GM23338 (cell line): ENCODE measurements around the gene CMTM5. TPM values are rescaled to one million over a fixed set of nuclear protein-coding genes. Genes with fewer than 3 reads are reported as not detected.

ENCODE experiments used
- microRNA counts: library from miRNA; unstranded; fragments of <30 nt; microRNA quantifications from one replicate; lab custom pipeline; 2017
- microRNA-seq: library from miRNA; unstranded; fragments of <30 nt; microRNA quantifications from one replicate; pipeline ENCODE4, GENCODE V29; 2017
- polyA plus RNA-seq: library from polyadenylated mRNA; unstranded; fragments of >200 nt; fragmentation: Nextera tagmentation; extraction: Ambion mirVana; gene quantifications from 2 replicates; pipeline ENCODE4 v1.2.1, GENCODE V29; 2016
- small RNA-seq: library from RNA; depleted of rRNA; stranded (forward); fragments of <200 nt; gene quantifications from one replicate; pipeline ENCODE3, GENCODE V24; 2014; ENCODE audit warnings: low replicate concordance
- total RNA-seq: library from RNA; depleted of rRNA; stranded (reverse); fragments of >200 nt; shearing (Covaris generic); gene quantifications from 2 replicates; pipeline ENCODE4 v1.2.3, GENCODE V29; 2014; rRNA removed

The CMTM5 gene
- total and polyA plus RNA-seq, 2 experiments from 2014 or later = 0.24 TPM; not detected in 1

MicroRNAs within 50 kb of the gene (microRNA counts, 767-probe panel; counts per million panel counts)
- not detected for microRNA hsa-miR-208a (lab: Ali Mortazavi, UCI)
- not detected for microRNA hsa-miR-208b (lab: Ali Mortazavi, UCI)

Small RNA genes within 50 kb of the gene (microRNA-seq; reads per million reads assigned to microRNA genes)
- not detected for gene MIR208A
- not detected for gene MIR208B

Small RNA genes within 50 kb of the gene (small RNA-seq; reads per million reads assigned to genes)
- gene MIR208A (not detected), gene MIR208B (not detected)

Other genes starting within 250 kb of the CMTM5 start
- gene SLC7A8, start 193.4 kb upstream of the CMTM5 start, total RNA-seq = 105 and 117 TPM in 2 replicates
- gene SLC7A8, start 193.4 kb upstream of the CMTM5 start, polyA plus RNA-seq = 122 and 124 TPM in 2 replicates
- not detected in 2 replicates for gene RNF212B, start 139.1 kb upstream of the CMTM5 start, total RNA-seq
- 0.68 TPM in 1 of 2 replicates, not detected in the other for gene RNF212B, start 139.1 kb upstream of the CMTM5 start, polyA plus RNA-seq
- 4.5 and 5.3 TPM in 2 replicates for gene HOMEZ, start 90.9 kb upstream of the CMTM5 start, total RNA-seq
- 7.9 and 8.4 TPM in 2 replicates for gene HOMEZ, start 90.9 kb upstream of the CMTM5 start, polyA plus RNA-seq
- gene PPP1R3E, start 74.2 kb upstream of the CMTM5 start, total RNA-seq = 0.66 and 2.3 TPM in 2 replicates
- gene PPP1R3E, start 74.2 kb upstream of the CMTM5 start, polyA plus RNA-seq = 1.8 and 2.5 TPM in 2 replicates
- 11.0 and 12.3 TPM in 2 replicates for gene BCL2L2, start 70.2 kb upstream of the CMTM5 start, total RNA-seq
- 3.5 and 3.6 TPM in 2 replicates for gene BCL2L2, start 70.2 kb upstream of the CMTM5 start, polyA plus RNA-seq
- gene PABPN1, start 55.6 kb upstream of the CMTM5 start, total RNA-seq = 110 and 116 TPM in 2 replicates
- 342 and 384 TPM in 2 replicates for gene PABPN1, start 55.6 kb upstream of the CMTM5 start, polyA plus RNA-seq
- gene SLC22A17, start 24.2 kb upstream of the CMTM5 start, total RNA-seq = 52.6 and 56.6 TPM in 2 replicates
- gene SLC22A17, start 24.2 kb upstream of the CMTM5 start, polyA plus RNA-seq = 28.6 and 29.5 TPM in 2 replicates
- gene EFS, start 11.9 kb upstream of the CMTM5 start, total RNA-seq = 13.6 and 18.9 TPM in 2 replicates
- 5.1 and 6.4 TPM in 2 replicates for gene EFS, start 11.9 kb upstream of the CMTM5 start, polyA plus RNA-seq
- not detected in 2 replicates for gene IL25, start 4.2 kb upstream of the CMTM5 start, total RNA-seq
- not detected in 2 replicates for gene IL25, start 4.2 kb upstream of the CMTM5 start, polyA plus RNA-seq
- 0.03 and 0.23 TPM in 2 replicates for gene MYH6, start 31.2 kb downstream of the CMTM5 start, total RNA-seq
- gene MYH6, start 31.2 kb downstream of the CMTM5 start, polyA plus RNA-seq = 0.10 and 2.1 TPM in 2 replicates
- not detected in 2 replicates for gene MYH7, start 58.6 kb downstream of the CMTM5 start, total RNA-seq
- gene MYH7, start 58.6 kb downstream of the CMTM5 start, polyA plus RNA-seq = 0.05 TPM in 1 of 2 replicates, not detected in the other
- gene NGDN, start 92.7 kb downstream of the CMTM5 start, total RNA-seq = 48.6 and 67.1 TPM in 2 replicates
- gene NGDN, start 92.7 kb downstream of the CMTM5 start, polyA plus RNA-seq = 81.6 and 90.8 TPM in 2 replicates
- 9.9 and 11.6 TPM in 2 replicates for gene ZFHX2, start 174.7 kb downstream of the CMTM5 start, total RNA-seq
- gene ZFHX2, start 174.7 kb downstream of the CMTM5 start, polyA plus RNA-seq = 18.5 and 22.4 TPM in 2 replicates
- 15.0 and 21.3 TPM in 2 replicates for gene THTPA, start 179.2 kb downstream of the CMTM5 start, total RNA-seq
- gene THTPA, start 179.2 kb downstream of the CMTM5 start, polyA plus RNA-seq = 6.3 and 8.6 TPM in 2 replicates
- gene AP1G2, start 190.7 kb downstream of the CMTM5 start, total RNA-seq = 63.5 and 70.8 TPM in 2 replicates
- 53.7 and 55.3 TPM in 2 replicates for gene AP1G2, start 190.7 kb downstream of the CMTM5 start, polyA plus RNA-seq
- gene JPH4, start 201.7 kb downstream of the CMTM5 start, total RNA-seq = 28.5 and 29.9 TPM in 2 replicates
- 11.0 and 11.9 TPM in 2 replicates for gene JPH4, start 201.7 kb downstream of the CMTM5 start, polyA plus RNA-seq